Mesodermal cell (in vitro differentiated cells): Measurements from ENCODE around the gene SELENOM.

Experiments used
- H3K27ac ChIP-seq: 2 replicates; pipeline ENCODE4 v1.7.0; 2013; ENCODE audit warnings: mild to moderate bottlenecking, low read depth, low read length, moderate library complexity; ENCODE audit not compliant: severe bottlenecking
- H3K36me3 ChIP-seq: 2 replicates; pipeline ENCODE4 v1.7.1; 2013; ENCODE audit warnings: mild to moderate bottlenecking, low read length, moderate library complexity; ENCODE audit not compliant: control insufficient read depth, insufficient read depth
- H3K4me1 ChIP-seq: one replicate; pipeline ENCODE4 v1.7.1; 2013; ENCODE audit warnings: mild to moderate bottlenecking, low read length; ENCODE audit not compliant: insufficient read depth, control insufficient read depth, poor library complexity, severe bottlenecking
- H3K4me3 ChIP-seq: 2 replicates; pipeline ENCODE4 v1.7.0; 2013; ENCODE audit warnings: low read length, control low read depth, mild to moderate bottlenecking; ENCODE audit not compliant: insufficient read depth, poor library complexity, severe bottlenecking; ENCODE audit errors: extremely low read depth
- H3K9me3 ChIP-seq: 2 replicates; pipeline ENCODE4 v1.7.1; 2013; ENCODE audit warnings: mild to moderate bottlenecking, low read length, moderate library complexity; ENCODE audit not compliant: control insufficient read depth
- WGBS, 2 experiments: methylation state at CpG; one replicate each; pipeline ENCODE4 v1.1.5; 2013; ENCODE audit warnings: missing lambda C conversion rate in 2 of 2; ENCODE audit not compliant: insufficient coverage in 2 of 2; 5-methylcytosine and 5-hydroxymethylcytosine counted together

Gene SELENOM

GRCh38 chr22:31133911-31134310, 26.5 kb upstream of the SELENOM start:
- H3K27ac ChIP-seq, result no peak overlapping the region
- peaks cover 4% of the 10 kb centered on the region for H3K36me3 ChIP-seq
- no peaks in the 10 kb centered on the region for H3K4me1 ChIP-seq

GRCh38 chr22:31130873-31131272, 23.5 kb upstream of the SELENOM start:
- Histone ChIP-seq H3K4me3 (no peak overlapping the region), H3K9me3 (no peaks in the 10 kb centered on the region)
- WGBS, 2 experiments, result 89 to 96% methylated on average over 2 of the region's 2 CpGs

More at GRCh38 chr22:31133911-31134310, 26.5 kb upstream of the SELENOM start:
- no peak overlapping the region for H3K4me3 ChIP-seq
- H3K9me3 ChIP-seq, result no peaks in the 10 kb centered on the region
- WGBS, 2 experiments, result 89 to 96% methylated on average over 17 to 19 of the region's 19 CpGs

GRCh38 chr22:31128156-31128555, 20.8 kb upstream of the SELENOM start:
- 92 to 98% methylated on average over 5 to 7 of the region's 7 CpGs for WGBS, 2 experiments
- Histone ChIP-seq H3K36me3 (no peaks in the 10 kb centered on the region), H3K4me1 (no peaks in the 10 kb centered on the region), H3K9me3 (no peaks in the 10 kb centered on the region), H3K27ac (no peak overlapping the region), H3K4me3 (no peak overlapping the region)

More at GRCh38 chr22:31130873-31131272, 23.5 kb upstream of the SELENOM start:
- Histone ChIP-seq H3K36me3 (peaks cover 4% of the 10 kb centered on the region), H3K27ac (no peak overlapping the region), H3K4me1 (no peaks in the 10 kb centered on the region)

GRCh38 chr22:31127181-31127772, 19.9 kb upstream of the SELENOM start:
- Histone ChIP-seq H3K36me3 (no peaks in the 10 kb centered on the region), H3K4me3 (no peak overlapping the region), H3K9me3 (no peaks in the 10 kb centered on the region), H3K27ac (no peak overlapping the region), H3K4me1 (peaks cover 4% of the 10 kb centered on the region)
- WGBS, 2 experiments, result 91 to 93% methylated on average over 9 to 17 of the region's 19 CpGs

- H3K4me3 ChIP-seq, result no peak overlapping the region
- WGBS, 2 experiments, result 93 to 96% methylated on average over 11 to 12 of the region's 13 CpGs
- H3K9me3 ChIP-seq, result no peaks in the 10 kb centered on the region
Measured at GRCh38 chr22:31126869-31127175, 19.5 kb upstream of the SELENOM start.

GRCh38 chr22:31126128-31126868, 18.9 kb upstream of the SELENOM start:
- H3K4me3 ChIP-seq, result no peak overlapping the region
- peaks cover 4% of the 10 kb centered on the region for H3K4me1 ChIP-seq
- 89 to 94% methylated on average over 16 to 19 of the region's 22 CpGs for WGBS, 2 experiments
- H3K36me3 ChIP-seq, result no peaks in the 10 kb centered on the region
- H3K9me3 ChIP-seq, result no peaks in the 10 kb centered on the region
- H3K27ac ChIP-seq, result no peak overlapping the region

More at GRCh38 chr22:31126869-31127175, 19.5 kb upstream of the SELENOM start:
- Histone ChIP-seq H3K27ac (no peak overlapping the region), H3K36me3 (no peaks in the 10 kb centered on the region), H3K4me1 (peaks cover 4% of the 10 kb centered on the region)

GRCh38 chr22:31125521-31126117, 18.3 kb upstream of the SELENOM start:
- no peaks in the 10 kb centered on the region for H3K36me3 ChIP-seq
- H3K9me3 ChIP-seq, result no peaks in the 10 kb centered on the region
- WGBS, 2 experiments, result 91 to 92% methylated on average over 7 of the region's 12 CpGs
- H3K4me3 ChIP-seq, result no peak overlapping the region
- no peak overlapping the region for H3K27ac ChIP-seq
- peaks cover 4% of the 10 kb centered on the region for H3K4me1 ChIP-seq

GRCh38 chr22:31124811-31125465, 17.6 kb upstream of the SELENOM start:
- peaks cover 4% of the 10 kb centered on the region for H3K4me1 ChIP-seq
- WGBS, 2 experiments, result 88 to 90% methylated on average over 14 of the region's 14 CpGs
- H3K4me3 ChIP-seq, result no peak overlapping the region

GRCh38 chr22:31124290-31124689, 16.9 kb upstream of the SELENOM start:
- 92 to 95% methylated on average over 3 of the region's 3 CpGs for WGBS, 2 experiments

More at GRCh38 chr22:31124811-31125465, 17.6 kb upstream of the SELENOM start:
- Histone ChIP-seq H3K27ac (no peak overlapping the region), H3K9me3 (no peaks in the 10 kb centered on the region), H3K36me3 (no peaks in the 10 kb centered on the region)

GRCh38 chr22:31123292-31123602, 15.9 kb upstream of the SELENOM start:
- Histone ChIP-seq H3K4me1 (peaks cover 7% of the 10 kb centered on the region), H3K9me3 (no peaks in the 10 kb centered on the region), H3K27ac (no peak overlapping the region), H3K4me3 (peak overlapping the region; percentile 52), H3K36me3 (no peaks in the 10 kb centered on the region)
- 74% methylated on average over 3 to 4 of the region's 4 CpGs for WGBS, 2 experiments

More at GRCh38 chr22:31124290-31124689, 16.9 kb upstream of the SELENOM start:
- Histone ChIP-seq H3K4me1 (peaks cover 7% of the 10 kb centered on the region), H3K27ac (no peak overlapping the region), H3K9me3 (no peaks in the 10 kb centered on the region), H3K4me3 (no peak overlapping the region), H3K36me3 (no peaks in the 10 kb centered on the region)
